Keratinocyte (primary cell): Measurements from ENCODE around the gene GRK6.

Experiments used
- EZH2 ChIP-seq: IDR thresholded peaks from one replicate; pipeline ENCODE4 v1.6.1; 2012; ENCODE audit warnings: inconsistent platforms, mild to moderate bottlenecking, low read length, moderate library complexity
- TF ChIP-seq, protein P1 (sequence below), 3 experiments: IDR thresholded peaks in 1 of 3; conservative IDR thresholded peaks in 1 of 3; optimal IDR thresholded peaks in 1 of 3; 2 replicates in 2 of 3; 3 replicates in 1 of 3; pipeline versions ENCODE3 to v1.5.1; 2011; ENCODE audit warnings: low read length in 3 of 3, mild to moderate bottlenecking in 3 of 3, moderate library complexity in 2 of 3, control low read depth in 1 of 3, inconsistent platforms in 1 of 3; ENCODE audit not compliant: insufficient read depth in 2 of 3; ENCODE audit errors: extremely low read depth in 1 of 3

DNA sequence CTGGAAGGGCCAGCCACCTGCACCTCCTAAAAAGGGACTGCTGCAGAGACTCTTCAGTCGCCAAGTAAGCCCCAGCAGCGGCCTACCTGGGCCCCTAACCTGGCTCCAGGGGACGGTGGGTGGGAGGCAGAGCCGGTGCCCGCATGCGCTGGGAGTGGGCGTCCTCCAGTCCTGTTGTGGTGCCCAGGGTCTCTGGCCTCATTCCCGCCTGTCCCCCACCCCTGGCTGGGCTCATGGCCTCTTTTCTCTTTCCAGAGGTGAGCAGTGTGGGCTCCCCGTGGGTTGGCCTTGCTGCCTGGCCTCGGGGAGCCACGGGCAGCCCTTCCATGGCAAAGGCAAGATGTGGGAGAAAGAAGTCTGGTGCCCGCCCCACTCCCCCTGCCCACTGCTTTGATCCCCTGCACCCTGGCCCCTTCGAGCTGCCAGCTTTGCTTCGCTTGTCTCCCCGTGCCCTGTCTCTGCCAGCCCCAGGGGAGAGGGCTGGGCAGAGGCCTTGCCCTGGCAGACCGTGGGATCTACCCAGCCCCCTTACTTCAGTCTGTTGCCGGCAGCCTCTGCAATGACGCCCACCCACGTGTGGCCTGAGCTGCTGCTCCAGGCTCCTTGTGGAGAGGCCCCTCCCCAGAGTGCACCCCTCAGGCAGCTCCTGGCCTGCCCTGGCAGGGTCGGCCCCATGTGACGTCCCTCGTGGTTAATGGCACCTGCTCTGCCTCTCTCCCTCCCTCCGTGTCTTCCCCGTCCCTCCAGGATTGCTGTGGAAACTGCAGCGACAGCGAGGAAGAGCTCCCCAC is 14.7 kb downstream of the GRK6 start:
- TF ChIP-seq, protein P1, sequence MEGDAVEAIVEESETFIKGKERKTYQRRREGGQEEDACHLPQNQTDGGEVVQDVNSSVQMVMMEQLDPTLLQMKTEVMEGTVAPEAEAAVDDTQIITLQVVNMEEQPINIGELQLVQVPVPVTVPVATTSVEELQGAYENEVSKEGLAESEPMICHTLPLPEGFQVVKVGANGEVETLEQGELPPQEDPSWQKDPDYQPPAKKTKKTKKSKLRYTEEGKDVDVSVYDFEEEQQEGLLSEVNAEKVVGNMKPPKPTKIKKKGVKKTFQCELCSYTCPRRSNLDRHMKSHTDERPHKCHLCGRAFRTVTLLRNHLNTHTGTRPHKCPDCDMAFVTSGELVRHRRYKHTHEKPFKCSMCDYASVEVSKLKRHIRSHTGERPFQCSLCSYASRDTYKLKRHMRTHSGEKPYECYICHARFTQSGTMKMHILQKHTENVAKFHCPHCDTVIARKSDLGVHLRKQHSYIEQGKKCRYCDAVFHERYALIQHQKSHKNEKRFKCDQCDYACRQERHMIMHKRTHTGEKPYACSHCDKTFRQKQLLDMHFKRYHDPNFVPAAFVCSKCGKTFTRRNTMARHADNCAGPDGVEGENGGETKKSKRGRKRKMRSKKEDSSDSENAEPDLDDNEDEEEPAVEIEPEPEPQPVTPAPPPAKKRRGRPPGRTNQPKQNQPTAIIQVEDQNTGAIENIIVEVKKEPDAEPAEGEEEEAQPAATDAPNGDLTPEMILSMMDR (optimal IDR thresholded peaks at IDR 0.05 in 1 of 3, IDR thresholded peaks at IDR 0.05 in 1 of 3, conservative IDR thresholded peaks at IDR 0.05 in 1 of 3; ENCODE audit: extremely low read depth in 1 of 3, insufficient read depth in 2 of 3, low read length in 3 of 3) = no peak
- TF ChIP-seq EZH2 = no peak
